Psoas muscle (tissue), 8 donors: ENCODE measurements around the gene SAMD4B. TPM values are rescaled to one million over a fixed set of nuclear protein-coding genes. Genes with fewer than 3 reads are reported as not detected.
A peak's percentile ranks its signal among the peaks of the same experiment; 100 is the strongest.

ENCODE experiments used
- ATAC-seq, 4 donors: fragments of 200-7000 bp; cut with Tn5 transposase; one replicate each; pipeline ENCODE4 v1.9.1; 2020; ENCODE audit warnings: moderate library complexity in 3 of 4, mild to moderate bottlenecking in 2 of 4
- DNase-seq, 2 donors: peaks; one replicate each; pipeline ENCODE4 v3.0.0-alpha.2; 2020
- H3K27ac ChIP-seq: fragments of 200-600 bp; one replicate; pipeline ENCODE4 v1.8.0; 2022
- H3K27me3 ChIP-seq, 3 donors: fragments of 200-600 bp in 1 of 3; one replicate each; pipeline versions ENCODE4 v1.6.1 to v1.8.0; 2013 to 2022; ENCODE audit warnings: low read length in 2 of 3, mild to moderate bottlenecking in 2 of 3, moderate library complexity in 1 of 3; ENCODE audit not compliant: insufficient read depth in 3 of 3
- H3K36me3 ChIP-seq, 2 donors: fragments of 200-600 bp in 1 of 2; one replicate each; pipeline versions ENCODE4 v1.6.1 to v1.8.0; 2013 to 2022; ENCODE audit warnings: low read depth in 1 of 2, mild to moderate bottlenecking in 1 of 2, moderate library complexity in 1 of 2; ENCODE audit not compliant: insufficient read depth in 1 of 2
- H3K4me1 ChIP-seq: fragments of 200-600 bp; one replicate; pipeline ENCODE4 v1.8.0; 2022
- H3K4me3 ChIP-seq: fragments of 200-600 bp; one replicate; pipeline ENCODE4 v1.8.0; 2022; ENCODE audit warnings: mild to moderate bottlenecking
- H3K9me3 ChIP-seq: fragments of 200-600 bp; one replicate; pipeline ENCODE4 v1.8.0; 2022
- WGBS, 3 donors: extraction: QIAGEN DNeasy Blood & Tissue Kit; methylation state at CpG; one replicate each; pipeline versions ENCODE4 v1.1.6 to v1.1.7; 2013; 5-methylcytosine and 5-hydroxymethylcytosine counted together
- intact Hi-C, 2 donors: fragments of 100-400 bp; cut with DNase I; formaldehyde crosslinking; loops; one replicate each; pipeline versions ENCODE4 v1.11.0 to v1.14.2; 2022
- polyA plus RNA-seq, 3 donors: library from polyadenylated mRNA; stranded (reverse); fragments of 200-250 nt; gene quantifications; one replicate each; pipeline ENCODE4 v1.2.3, GENCODE V29; 2013
- total RNA-seq, 4 donors: library from RNA; stranded (reverse); fragmentation: NEBNext Ultra II Directional in 2 of 4; extraction: Animal tissue kit (Norgen Biotek cat#: 25700) in 2 of 4; gene quantifications; one replicate each; pipeline versions ENCODE4 v1.2.1 to v1.2.4, GENCODE V29; 2021 to 2023
- TF ChIP-seq, protein P1 (sequence below): fragments of 200-600 bp; IDR thresholded peaks from one replicate; pipeline ENCODE4 v1.8.0; 2022; ENCODE audit warnings: antibody characterized with exemption
- donor health status: healthy with polysubstance abuse.
- donor health status: DM: no; HTN: no; CAD: no; lungs with moderate emphysema.
- donor health status: Bipolar disorder and iron deficiency.
- donor health status: healthy.
- donor health status: DM: yes; HTN: yes; CAD: no.
- donor health status: DM: no; HTN: no; CAD: no.
- donor health status: DM: no; HTN: no; CAD: no.
- donor health status: DM: yes; HTN: yes; CAD: no.

SAMD4B gene
- total and polyA plus RNA-seq, 7 donors = 34.7 to 97.5 (median 58.4) TPM

GRCh38 chr19:39341129-39341718 is 997 bp upstream of the SAMD4B start:
- DNase-seq (peak in 1 of 2 donors; percentile 61), ATAC-seq (peak in 3 of 4 donors; percentile 7 to 36 (median 19))
- peak overlapping the region; percentile 91 for H3K4me3 ChIP-seq
- TF ChIP-seq, protein P1, sequence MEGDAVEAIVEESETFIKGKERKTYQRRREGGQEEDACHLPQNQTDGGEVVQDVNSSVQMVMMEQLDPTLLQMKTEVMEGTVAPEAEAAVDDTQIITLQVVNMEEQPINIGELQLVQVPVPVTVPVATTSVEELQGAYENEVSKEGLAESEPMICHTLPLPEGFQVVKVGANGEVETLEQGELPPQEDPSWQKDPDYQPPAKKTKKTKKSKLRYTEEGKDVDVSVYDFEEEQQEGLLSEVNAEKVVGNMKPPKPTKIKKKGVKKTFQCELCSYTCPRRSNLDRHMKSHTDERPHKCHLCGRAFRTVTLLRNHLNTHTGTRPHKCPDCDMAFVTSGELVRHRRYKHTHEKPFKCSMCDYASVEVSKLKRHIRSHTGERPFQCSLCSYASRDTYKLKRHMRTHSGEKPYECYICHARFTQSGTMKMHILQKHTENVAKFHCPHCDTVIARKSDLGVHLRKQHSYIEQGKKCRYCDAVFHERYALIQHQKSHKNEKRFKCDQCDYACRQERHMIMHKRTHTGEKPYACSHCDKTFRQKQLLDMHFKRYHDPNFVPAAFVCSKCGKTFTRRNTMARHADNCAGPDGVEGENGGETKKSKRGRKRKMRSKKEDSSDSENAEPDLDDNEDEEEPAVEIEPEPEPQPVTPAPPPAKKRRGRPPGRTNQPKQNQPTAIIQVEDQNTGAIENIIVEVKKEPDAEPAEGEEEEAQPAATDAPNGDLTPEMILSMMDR = no peak
- H3K27me3 ChIP-seq = no peaks in the 10 kb centered on the region
- peaks cover 3 to 10% of the 10 kb centered on the region in 2 donors for H3K36me3 ChIP-seq
- H3K4me1 ChIP-seq = peaks cover 27% of the 10 kb centered on the region
- intact Hi-C loops = loop anchor here (5.0 to 10.0 kb wide), 6 partner anchors 51 to 194 kb away; partner anchors contain the start of genes EID2B (in 2 of the 2), MED29 (in 1 of the 2), PAF1 (in 1 of the 2) and PLEKHG2 (in 1 of the 2)
- 1 to 2% (median 1%) methylated on average over 17 of the region's 17 CpGs for WGBS, 3 donors
- H3K9me3 ChIP-seq = no peaks in the 10 kb centered on the region
- peak overlapping the region; percentile 86 for H3K27ac ChIP-seq

GRCh38 chr19:39342647-39343305 is 555 bp downstream of the SAMD4B start:
- no peak for ATAC-seq
- peak; percentile 41 to 58 for DNase-seq
- no peaks in the 10 kb centered on the region for H3K27me3 ChIP-seq
- H3K4me1 ChIP-seq = peaks cover 42% of the 10 kb centered on the region
- no peaks in the 10 kb centered on the region for H3K9me3 ChIP-seq
- TF ChIP-seq, protein P1 = no peak
- intact Hi-C loops = loop anchor here (5.0 to 10.0 kb wide), 6 partner anchors 50 to 192 kb away; partner anchors contain the start of genes EID2B (in 2 of the 2), MED29 (in 1 of the 2), PAF1 (in 1 of the 2) and PLEKHG2 (in 1 of the 2)
- 2 to 3% (median 3%) methylated on average over 29 to 51 of the region's 51 CpGs for WGBS, 3 donors
- H3K27ac ChIP-seq = peak overlapping the region; percentile 86
- peak overlapping the region; percentile 87 for H3K4me3 ChIP-seq
- H3K36me3 ChIP-seq = peaks cover 5 to 25% of the 10 kb centered on the region in 2 donors

DNA sequence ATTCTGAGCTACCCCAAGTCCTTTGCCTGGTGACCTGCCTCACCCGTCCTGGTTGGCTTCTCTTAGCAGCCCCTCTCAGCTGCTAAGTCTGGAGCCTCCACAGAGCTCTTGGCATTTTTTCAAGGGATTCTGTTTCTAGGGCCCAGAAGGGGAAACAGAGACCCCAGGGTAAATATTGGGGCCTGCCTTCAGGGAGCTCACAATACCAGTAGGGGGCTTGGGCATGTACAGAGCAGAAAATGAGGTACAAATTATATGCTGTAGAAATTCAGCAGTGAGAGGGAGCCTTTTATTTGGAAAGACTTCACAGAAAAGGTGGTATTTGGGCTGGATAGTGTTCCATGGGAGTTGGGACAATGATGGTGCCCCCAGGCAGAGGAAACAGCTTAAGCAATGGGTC is 3.7 kb downstream of the SAMD4B start:
- TF ChIP-seq, protein P1 = no peak
- Histone ChIP-seq H3K4me3 (no peak overlapping the region), H3K27ac (peak overlapping the region; percentile 27), H3K4me1 (peaks cover 48% of the 10 kb centered on the region), H3K9me3 (no peaks in the 10 kb centered on the region), H3K27me3 (no peaks in the 10 kb centered on the region), H3K36me3 (peaks cover 9 to 50% of the 10 kb centered on the region in 2 donors)
- DNase-seq (no peak), ATAC-seq (no peak)
- intact Hi-C loops = loop anchor here (10.0 kb wide), 2 partner anchors 89 to 189 kb away; partner anchors contain the start of genes EID2B (in 1 of the 2) and RPS16 (in 1 of the 2)
- 32 to 46% (median 33%) methylated on average over 1 of the region's 1 CpG for WGBS, 3 donors

DNA sequence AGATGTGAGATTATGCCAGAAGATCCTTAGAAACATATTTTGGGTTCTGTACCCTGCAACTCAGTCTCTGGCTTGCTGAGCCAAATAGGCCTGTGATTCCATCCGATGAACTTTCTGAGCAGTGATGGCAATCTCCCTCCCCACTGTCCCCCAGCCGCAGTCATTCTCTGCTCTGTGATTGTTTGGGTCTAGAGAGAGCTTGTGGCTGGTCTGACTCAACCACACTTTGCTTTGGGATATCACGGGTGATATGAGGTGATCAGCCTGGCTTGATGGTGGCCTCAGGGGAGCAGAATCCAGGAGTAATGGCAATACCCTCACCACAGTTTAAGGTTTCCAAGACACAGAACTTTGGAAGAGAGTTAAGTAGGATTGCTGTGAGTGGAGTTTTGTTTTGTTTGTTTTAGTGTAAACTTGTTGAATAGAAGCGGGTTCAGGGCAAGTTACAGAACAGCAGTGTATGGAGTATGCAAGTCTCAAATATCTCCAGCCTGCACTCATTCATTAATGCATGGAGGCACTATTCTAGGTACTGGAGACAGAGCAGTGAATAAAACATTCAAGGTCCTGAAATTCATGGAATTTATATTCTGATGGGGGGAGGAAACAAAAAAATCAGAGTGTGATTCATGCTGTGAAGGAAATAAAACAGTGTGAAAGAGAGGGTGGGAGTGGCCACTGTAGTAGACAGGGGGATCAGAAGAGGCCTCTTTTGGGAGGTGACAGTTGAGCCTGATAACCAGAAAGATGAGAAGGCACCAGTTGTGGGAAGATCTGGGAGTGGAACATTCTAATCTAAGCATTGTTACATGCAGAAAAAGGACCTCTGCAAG is 5.3 kb downstream of the SAMD4B start:
- H3K4me1 ChIP-seq = peaks cover 63% of the 10 kb centered on the region
- TF ChIP-seq, protein P1 = no peak
- DNase-seq (no peak), ATAC-seq (no peak)
- intact Hi-C loops = loop anchor here (10.0 kb wide), 2 partner anchors 87 to 187 kb away; partner anchors contain the start of genes EID2B (in 1 of the 2) and RPS16 (in 1 of the 2)
- H3K9me3 ChIP-seq = no peaks in the 10 kb centered on the region
- 80 to 91% (median 86%) methylated on average over 4 of the region's 4 CpGs for WGBS, 3 donors
- H3K27me3 ChIP-seq = no peaks in the 10 kb centered on the region
- no peak overlapping the region for H3K4me3 ChIP-seq
- peak overlapping the region; percentile 58 for H3K27ac ChIP-seq
- H3K36me3 ChIP-seq = peaks cover 13 to 60% of the 10 kb centered on the region in 2 donors
